Heart right ventricle (tissue), 16 donors: ENCODE data around the gene TMEM72. TPM values are rescaled to one million over a fixed set of nuclear protein-coding genes. Genes with fewer than 3 reads are reported as not detected.
A peak's percentile ranks its signal among the peaks of the same experiment; 100 is the strongest.

ENCODE experiments used
- ATAC-seq, 8 donors: fragments of 200-7000 bp; cut with Tn5 transposase; one replicate each; pipeline ENCODE4 v1.9.1; 2020; ENCODE audit warnings: mild to moderate bottlenecking in 8 of 8, moderate library complexity in 8 of 8, moderate number of reproducible peaks in 1 of 8
- DNase-seq, 2 donors: peaks; one replicate each; pipeline ENCODE4 v3.0.0-alpha.2; 2020
- H3K27ac ChIP-seq, 10 donors: fragments of 200-600 bp; sonication (generic) in 2 of 10; one replicate each; pipeline versions ENCODE4 v1.5.0 to v1.8.0; 2020 to 2022; ENCODE audit warnings: mild to moderate bottlenecking in 3 of 10
- H3K27me3 ChIP-seq, 7 donors: fragments of 200-600 bp; one replicate each; pipeline ENCODE4 v1.8.0; 2021 to 2022; ENCODE audit warnings: mild to moderate bottlenecking in 2 of 7
- H3K36me3 ChIP-seq, 9 donors: fragments of 200-600 bp; sonication (generic) in 1 of 9; one replicate each; pipeline versions ENCODE4 v1.5.0 to v1.8.0; 2020 to 2022; ENCODE audit warnings: mild to moderate bottlenecking in 2 of 9
- H3K4me1 ChIP-seq, 9 donors: fragments of 200-600 bp; sonication (generic) in 1 of 9; one replicate each; pipeline versions ENCODE4 v1.5.0 to v1.8.0; 2020 to 2022; ENCODE audit warnings: mild to moderate bottlenecking in 4 of 9
- H3K4me3 ChIP-seq, 10 donors: fragments of 200-600 bp; sonication (generic) in 2 of 10; one replicate each; pipeline versions ENCODE4 v1.5.0 to v1.8.0; 2020 to 2022; ENCODE audit warnings: mild to moderate bottlenecking in 7 of 10, moderate library complexity in 2 of 10
- H3K9me3 ChIP-seq, 11 donors: fragments of 200-600 bp in 10 of 11; sonication (generic) in 2 of 11; one replicate each; pipeline versions ENCODE4 v1.5.0 to v1.8.0; 2013 to 2022; ENCODE audit warnings: mild to moderate bottlenecking in 2 of 11, control low read depth in 1 of 11, moderate library complexity in 1 of 11
- WGBS, 2 donors: extraction: QIAGEN DNeasy Blood & Tissue Kit; methylation state at CpG; one replicate each; pipeline ENCODE4 v1.1.7; 2013; ENCODE audit warnings: inconsistent platforms in 1 of 2; 5-methylcytosine and 5-hydroxymethylcytosine counted together
- intact Hi-C, 10 donors: fragments of 100-400 bp; cut with DNase I; formaldehyde crosslinking; loops; one replicate each; pipeline versions ENCODE4 v1.11.1 to v1.14.2; 2022
- polyA plus RNA-seq, 2 donors: library from polyadenylated mRNA; stranded (reverse); fragments of 200-250 nt; gene quantifications; one replicate each; pipeline ENCODE4 v1.2.3, GENCODE V29; 2013
- total RNA-seq, 10 donors: library from RNA; stranded (reverse); fragmentation: NEBNext Ultra II Directional in 3 of 10; extraction: Animal tissue kit (Norgen Biotek cat#: 25700) in 3 of 10; gene quantifications; one replicate each; pipeline versions ENCODE4 v1.2.1 to v1.2.4, GENCODE V29; 2021 to 2023
- TF ChIP-seq, protein P1 (sequence below), 9 donors: fragments of 200-600 bp; sonication (generic) in 2 of 9; IDR thresholded peaks; one replicate each; pipeline versions ENCODE4 v1.5.0 to v1.8.0; 2021 to 2022; ENCODE audit warnings: antibody characterized with exemption in 9 of 9, mild to moderate bottlenecking in 5 of 9, moderate library complexity in 1 of 9
- donor health status: Arrhythmogenic right ventricular cardiomyopathy.
- donor health status: ischemic (EF 13 %, LVEDD 7.1; RV severe dilation, severe dysfunction).
- donor health status: healthy with polysubstance abuse.
- donor health status: DM: no; HTN: yes; CAD: no.
- donor health status: DM: no; HTN: no; CAD: no.
- donor health status: ischemic (EF 25% LVEDD 6.9; RV normal size, moderate dysfunction).
- donor health status: ischemic (EF 25% LVEDD 5.7; RV mildly dilated, moderate dysfunction).
- donor health status: healthy.
- donor health status: DM: yes; HTN: yes; CAD: no.
- donor health status: Ischemic cardiomyopathy.
- donor health status: ischemic (EF 35%, LVEDD 5.7; RV mildly dilated, moderate dysfunction).
- donor health status: nonischemic (EF 11% LVEDD 7.7; RV severe dilation, severe dysfunction).
- donor health status: DM: yes; HTN: yes; CAD: no.
- donor health status: PGD.
- donor health status: ischemic (EF 29% LVEDD 5.4; RV normal size, mild dysfunction).
- donor health status: nonischemic (EF 23%, LVEDD 6.1; RV moderate dilation, normal function).

Gene TMEM72
- total and polyA plus RNA-seq, 12 donors, result 0.17 to 0.22 TPM; not detected in 10

DNA sequence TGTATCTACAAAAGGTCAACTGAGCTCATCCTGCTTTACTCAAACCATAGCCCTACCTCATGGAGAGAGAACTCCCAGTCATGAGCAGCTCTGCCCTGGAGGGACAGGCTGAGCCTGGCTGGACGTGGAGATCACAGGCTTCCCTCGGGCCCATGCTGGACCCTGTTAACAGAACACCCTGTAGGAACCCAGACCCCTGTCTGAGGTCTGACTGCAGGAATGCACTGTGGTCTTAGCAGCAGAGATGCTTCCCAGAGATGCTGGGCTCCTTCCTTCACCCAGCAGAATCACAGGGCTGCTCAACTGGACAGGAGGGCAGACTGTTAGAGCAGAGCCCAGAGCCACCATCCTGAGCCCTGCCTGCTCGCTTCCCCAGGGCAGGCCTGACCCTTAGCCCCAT, 814 bp downstream of the TMEM72 start:
- whole genome bisulfite sequencing, 2 donors, result 92 to 96% methylated on average over 3 of the region's 3 CpGs
- Histone ChIP-seq H3K4me1 (peaks cover 3 to 29% (median 15%) of the 10 kb centered on the region in 9 donors), H3K27me3 (no peaks in the 10 kb centered on the region), H3K4me3 (no peak overlapping the region), H3K36me3 (no peaks in the 10 kb centered on the region), H3K9me3 (no peaks in the 10 kb centered on the region), H3K27ac (no peak overlapping the region)
- ATAC-seq (peak in 1 of 8 donors; percentile 5), DNase-seq (no peak)
- intact Hi-C loops, result no loop called here
- TF ChIP-seq, protein P1, sequence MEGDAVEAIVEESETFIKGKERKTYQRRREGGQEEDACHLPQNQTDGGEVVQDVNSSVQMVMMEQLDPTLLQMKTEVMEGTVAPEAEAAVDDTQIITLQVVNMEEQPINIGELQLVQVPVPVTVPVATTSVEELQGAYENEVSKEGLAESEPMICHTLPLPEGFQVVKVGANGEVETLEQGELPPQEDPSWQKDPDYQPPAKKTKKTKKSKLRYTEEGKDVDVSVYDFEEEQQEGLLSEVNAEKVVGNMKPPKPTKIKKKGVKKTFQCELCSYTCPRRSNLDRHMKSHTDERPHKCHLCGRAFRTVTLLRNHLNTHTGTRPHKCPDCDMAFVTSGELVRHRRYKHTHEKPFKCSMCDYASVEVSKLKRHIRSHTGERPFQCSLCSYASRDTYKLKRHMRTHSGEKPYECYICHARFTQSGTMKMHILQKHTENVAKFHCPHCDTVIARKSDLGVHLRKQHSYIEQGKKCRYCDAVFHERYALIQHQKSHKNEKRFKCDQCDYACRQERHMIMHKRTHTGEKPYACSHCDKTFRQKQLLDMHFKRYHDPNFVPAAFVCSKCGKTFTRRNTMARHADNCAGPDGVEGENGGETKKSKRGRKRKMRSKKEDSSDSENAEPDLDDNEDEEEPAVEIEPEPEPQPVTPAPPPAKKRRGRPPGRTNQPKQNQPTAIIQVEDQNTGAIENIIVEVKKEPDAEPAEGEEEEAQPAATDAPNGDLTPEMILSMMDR (IDR thresholded peaks at IDR 0.05), result no peak

DNA sequence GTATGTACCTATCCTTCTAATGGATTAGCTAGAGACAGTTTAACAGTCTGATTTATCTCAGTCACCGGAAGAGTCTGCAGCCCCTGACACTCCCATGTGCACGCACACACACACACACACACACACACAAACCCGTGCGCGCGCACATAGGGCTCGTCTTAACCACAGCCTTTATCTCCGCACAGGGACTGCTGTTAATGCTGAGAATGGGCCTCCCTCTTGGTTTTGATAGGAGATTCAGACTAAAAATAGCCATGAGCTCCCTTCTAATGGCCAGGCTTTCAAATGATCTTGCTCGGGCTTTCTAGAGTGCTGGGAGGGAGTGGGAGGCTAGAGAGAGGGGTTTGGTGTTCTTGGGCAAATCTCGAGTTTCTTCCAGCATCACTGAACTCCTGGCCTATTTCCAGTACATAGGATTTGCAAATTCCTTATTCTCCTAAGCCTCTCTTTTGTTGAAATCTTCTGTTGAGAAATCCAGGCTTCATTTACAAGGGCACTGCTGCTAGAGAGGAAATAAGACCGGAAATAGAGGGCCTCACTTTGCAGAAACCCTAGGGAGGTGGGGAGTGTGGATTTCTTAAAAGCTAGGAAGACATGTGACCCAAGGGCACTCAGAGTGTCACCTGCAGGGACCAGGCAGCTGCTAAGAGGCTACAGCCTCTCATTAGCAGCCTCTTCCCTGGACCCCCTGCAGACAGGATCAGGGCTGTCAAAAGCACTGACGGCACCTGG, 2.4 kb downstream of the TMEM72 start:
- Histone ChIP-seq H3K9me3 (no peaks in the 10 kb centered on the region), H3K27me3 (no peaks in the 10 kb centered on the region), H3K27ac (peak overlapping the region in 1 of 10 donors; percentile 26), H3K4me1 (peaks cover 3 to 29% (median 15%) of the 10 kb centered on the region in 9 donors), H3K4me3 (no peak overlapping the region), H3K36me3 (no peaks in the 10 kb centered on the region)
- intact Hi-C loops, result no loop called here
- TF ChIP-seq, protein P1 (IDR thresholded peaks at IDR 0.05), result no peak
- WGBS, 2 donors, result 41 to 46% methylated on average over 12 of the region's 12 CpGs
- DNase-seq (no peak), ATAC-seq (peak in 5 of 8 donors; percentile 17 to 65 (median 38))

DNA sequence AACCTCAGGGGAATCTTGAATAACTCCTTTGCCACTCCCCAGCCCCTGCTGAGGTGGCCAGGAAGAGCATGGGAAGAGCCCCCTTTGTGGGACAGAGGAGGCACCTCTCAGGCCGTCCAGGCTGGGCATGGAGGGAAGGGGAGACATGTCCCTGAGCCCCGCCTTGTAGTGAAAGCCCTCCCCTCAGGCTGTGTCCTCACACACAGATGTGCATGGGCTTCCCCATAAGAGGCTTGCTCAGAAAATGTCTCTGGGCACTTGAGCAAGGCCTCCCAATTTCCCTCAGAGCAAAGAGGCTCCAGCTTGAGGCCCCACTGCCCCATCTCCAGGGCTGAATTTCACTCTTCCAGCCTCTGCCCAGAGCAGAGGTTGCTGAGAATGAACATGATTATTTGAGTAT, 3.8 kb downstream of the TMEM72 start:
- TF ChIP-seq, protein P1 (IDR thresholded peaks at IDR 0.05), result no peak
- intact Hi-C loops, result no loop called here
- Histone ChIP-seq H3K27ac (no peak overlapping the region), H3K4me3 (no peak overlapping the region), H3K4me1 (peaks cover 3 to 29% (median 15%) of the 10 kb centered on the region in 9 donors), H3K36me3 (no peaks in the 10 kb centered on the region), H3K27me3 (no peaks in the 10 kb centered on the region), H3K9me3 (no peaks in the 10 kb centered on the region)
- ATAC-seq (no peak), DNase-seq (no peak)
- 85 to 93% methylated on average over 2 of the region's 2 CpGs for WGBS, 2 donors

DNA sequence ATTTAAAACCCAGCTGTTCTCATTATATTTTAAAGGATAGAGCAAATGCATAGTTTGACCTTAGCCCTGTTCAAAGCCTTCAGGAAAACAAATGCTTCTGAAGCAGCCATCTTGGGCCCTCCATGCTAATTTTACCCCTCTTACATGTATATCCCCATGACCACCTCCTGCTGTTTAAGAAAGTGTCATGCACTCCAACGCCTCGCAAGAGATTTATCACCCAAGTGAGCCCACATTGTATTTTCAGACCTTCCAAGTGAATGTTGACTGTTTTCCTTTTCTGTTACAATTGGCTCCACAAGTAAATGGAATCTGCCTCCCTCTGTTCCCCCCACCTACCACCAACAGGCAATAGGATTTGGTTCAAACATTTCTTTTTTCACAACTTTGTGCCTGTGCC, 5.3 kb downstream of the TMEM72 start:
- DNase-seq (no peak), ATAC-seq (no peak)
- Histone ChIP-seq H3K27me3 (no peaks in the 10 kb centered on the region), H3K36me3 (no peaks in the 10 kb centered on the region), H3K4me3 (no peak overlapping the region), H3K27ac (no peak overlapping the region), H3K9me3 (no peaks in the 10 kb centered on the region), H3K4me1 (peaks cover 3 to 22% (median 10%) of the 10 kb centered on the region in 9 donors)
- intact Hi-C loops, result no loop called here
- TF ChIP-seq, protein P1 (IDR thresholded peaks at IDR 0.05), result no peak
- 90% methylated on average over 2 of the region's 2 CpGs for WGBS, 2 donors
